ENCODE results near the gene CYP39A1.
"Not testable (repeated sequence)": the region's sequence is repeated elsewhere in the genome, so short reads cannot be mapped to it uniquely, and the experiment has no call there.

Gene CYP39A1

DNA sequence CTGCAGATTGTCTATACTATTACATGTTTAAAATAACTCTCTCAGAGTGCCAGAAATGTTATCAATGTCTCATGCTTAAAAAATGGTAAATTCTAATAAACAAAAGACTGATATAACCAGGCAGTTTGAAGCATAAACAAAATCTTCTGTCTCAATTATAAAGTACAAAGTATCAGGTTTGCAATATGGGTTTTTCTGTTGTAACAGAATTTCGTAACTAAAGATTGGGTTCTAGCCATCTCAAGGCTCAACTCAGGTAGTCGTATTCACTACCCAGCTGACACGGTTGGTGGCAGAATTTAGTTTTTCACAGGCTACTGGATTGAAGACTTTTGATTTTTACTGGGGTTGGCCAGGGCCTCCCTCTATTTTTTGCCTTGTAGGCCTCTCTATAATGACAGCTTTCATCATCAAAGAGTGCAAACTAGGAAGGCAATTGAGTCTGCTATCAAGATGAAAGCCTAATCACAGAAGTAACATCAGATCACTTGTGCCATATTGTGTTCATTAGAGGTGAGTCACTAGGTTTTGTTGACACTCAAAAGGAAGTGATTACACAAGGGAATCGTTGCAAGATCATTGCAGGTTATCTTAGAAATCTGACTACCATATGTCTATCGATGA is 3.6 kb downstream of the CYP39A1 start:
- in situ Hi-C loops (cut with HindIII; ENCODE audit: low sequenced_read_pairs) = no loop called here

DNA sequence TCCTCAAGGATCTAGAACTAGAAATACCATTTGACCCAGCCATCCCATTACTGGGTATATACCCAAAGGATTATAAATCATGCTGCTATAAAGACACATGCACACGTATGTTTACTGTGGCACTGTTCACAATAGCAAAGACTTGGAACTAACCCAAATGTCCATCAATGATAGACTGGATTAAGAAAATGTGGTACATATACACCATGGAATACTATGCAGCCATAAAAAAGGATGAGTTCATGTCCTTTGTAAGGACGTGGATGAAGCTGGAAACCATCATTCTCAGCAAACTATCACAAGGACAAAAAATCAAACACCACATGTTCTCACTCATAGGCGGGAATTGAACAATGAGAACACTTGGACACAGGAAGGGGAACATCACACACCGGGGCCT is 4.5 kb downstream of the CYP39A1 start:
- in situ Hi-C loops (cut with HindIII; ENCODE audit: low sequenced_read_pairs) = not testable (repeated sequence)

DNA sequence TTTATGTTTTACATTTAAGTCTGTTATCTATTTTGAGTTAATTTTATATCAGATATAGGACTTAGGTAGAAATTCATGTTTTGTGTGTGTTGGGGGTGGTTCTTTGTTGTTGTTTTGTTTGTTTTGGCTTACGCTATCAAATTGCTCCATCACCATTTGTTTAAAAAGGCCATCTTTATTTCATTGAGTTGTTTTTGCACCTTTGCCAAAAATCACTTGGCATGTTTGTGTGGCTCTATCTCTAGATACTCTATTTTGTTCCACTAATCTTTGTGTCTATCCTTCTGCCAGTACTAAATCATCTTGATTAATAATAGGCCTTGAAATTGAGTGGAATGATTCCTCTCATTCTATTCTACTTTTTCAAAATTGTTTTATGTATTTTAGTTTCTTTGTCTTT is 7.4 kb downstream of the CYP39A1 start:
- in situ Hi-C loops (cut with HindIII; ENCODE audit: low sequenced_read_pairs) = no loop called here

DNA sequence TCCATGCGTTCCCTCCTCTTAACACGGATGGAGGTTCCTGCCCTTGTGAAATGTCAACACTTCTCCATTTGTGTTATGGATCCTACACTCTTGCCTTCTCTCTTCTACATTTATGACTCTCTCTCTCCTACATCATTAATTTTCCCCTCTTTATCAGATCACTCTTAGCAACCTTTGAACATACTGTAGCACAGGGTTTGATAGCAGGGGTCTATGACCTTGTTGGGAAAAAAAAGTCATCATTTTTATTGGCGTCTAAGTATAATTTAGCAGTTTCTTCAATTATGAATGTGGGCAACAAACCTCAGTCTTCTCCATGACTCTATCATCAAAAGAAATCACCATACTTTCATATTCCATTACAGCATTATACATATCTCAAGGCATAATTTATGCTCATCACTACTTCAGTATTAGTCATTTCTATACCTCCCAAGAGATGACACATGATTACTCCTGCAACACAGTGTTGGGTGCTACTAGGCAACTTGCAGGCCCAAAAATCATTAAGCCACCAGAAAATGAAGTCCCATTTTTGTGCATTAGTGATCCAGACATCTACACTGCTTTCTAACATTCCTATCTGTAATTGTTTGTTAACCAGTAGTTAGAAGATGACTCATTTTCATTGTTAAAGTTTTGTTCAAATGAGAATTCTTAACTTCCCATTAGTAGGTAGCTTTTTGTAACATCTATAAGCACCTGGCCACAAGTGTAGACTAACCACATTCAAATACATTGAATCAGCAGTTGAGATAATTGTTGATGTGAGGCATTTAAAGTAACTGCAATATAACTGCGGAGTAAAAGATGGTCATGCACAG is 9.5 kb downstream of the CYP39A1 start:
- in situ Hi-C loops (cut with HindIII; ENCODE audit: low sequenced_read_pairs) = no loop called here

DNA sequence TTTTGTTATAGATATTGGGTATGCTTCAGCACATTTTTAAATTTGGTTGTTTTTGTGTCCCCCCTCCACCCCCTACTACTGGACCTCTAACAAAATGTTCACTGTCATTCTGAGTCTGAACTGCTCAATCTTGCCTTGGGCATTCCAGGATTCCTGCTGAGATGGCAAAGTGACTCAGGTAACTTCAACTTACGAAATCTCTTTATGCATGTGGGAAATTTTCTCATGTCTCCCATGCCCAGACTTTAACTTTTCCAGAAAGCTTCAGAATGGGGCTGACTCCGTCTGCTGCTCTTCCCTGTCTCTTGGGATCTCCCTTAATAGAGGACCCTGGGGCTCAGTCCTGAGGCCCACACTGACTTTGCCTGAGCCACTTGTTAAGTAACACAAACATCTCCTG is 14.0 kb downstream of the CYP39A1 start:
- in situ Hi-C loops (cut with HindIII; ENCODE audit: low sequenced_read_pairs) = no loop called here

DNA sequence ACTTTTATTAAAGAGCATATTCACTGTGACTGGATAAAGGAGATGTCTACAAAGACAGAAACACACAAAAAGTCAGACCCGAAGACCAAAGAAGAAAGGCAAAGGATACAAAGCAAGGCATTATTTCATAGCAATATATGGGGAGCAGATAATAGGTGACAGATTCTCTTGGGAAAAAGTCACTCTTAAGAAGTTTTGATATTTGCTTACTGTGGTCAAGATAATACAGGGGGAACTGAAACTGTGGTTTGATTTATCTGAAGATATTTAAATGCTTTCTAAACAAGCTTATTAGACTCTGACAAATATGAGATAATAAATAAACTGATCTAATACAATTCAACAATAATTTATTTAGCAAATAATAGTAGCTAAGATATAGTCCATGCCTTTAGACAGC is 14.7 kb downstream of the CYP39A1 start:
- in situ Hi-C loops (cut with HindIII; ENCODE audit: low sequenced_read_pairs) = no loop called here

DNA sequence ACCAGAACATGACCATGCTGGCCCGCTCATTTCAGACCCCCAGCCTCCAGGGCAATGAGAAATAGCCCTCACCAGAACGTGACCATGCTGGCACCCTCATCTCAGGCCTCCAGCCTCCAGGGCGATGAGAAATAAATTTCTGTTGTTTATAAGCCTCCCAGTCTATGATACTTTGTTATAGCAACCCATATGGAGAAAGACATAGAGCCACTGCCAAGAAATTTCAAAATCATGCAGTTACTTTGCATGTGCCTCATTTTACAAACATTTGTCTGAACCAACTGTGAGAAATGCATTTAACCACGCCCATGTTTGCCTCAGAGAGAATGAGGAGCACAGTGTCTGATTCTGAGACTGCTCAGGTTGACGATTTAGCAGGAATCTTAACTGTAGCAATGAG is 15.5 kb downstream of the CYP39A1 start:
- in situ Hi-C loops (cut with HindIII; ENCODE audit: low sequenced_read_pairs) = no loop called here

DNA sequence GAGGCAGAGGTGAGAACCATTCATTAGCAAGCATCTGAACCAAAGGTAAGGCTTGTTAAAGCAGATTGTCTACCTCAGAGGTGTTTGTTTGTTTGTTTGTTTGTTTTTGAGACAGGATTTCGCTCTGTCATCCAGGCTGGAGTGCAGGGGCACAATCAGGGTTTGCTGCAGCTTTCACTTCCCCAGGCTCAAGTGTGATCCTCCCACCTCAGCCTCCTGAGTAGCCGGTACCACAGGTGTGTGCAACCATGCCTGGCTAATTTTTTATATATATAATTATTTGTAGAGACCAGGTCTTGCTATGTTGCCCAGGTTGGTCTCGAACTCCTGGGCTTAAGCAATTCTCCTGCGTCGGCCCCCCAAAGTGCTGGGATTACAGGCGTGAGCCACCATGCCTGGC is 17.2 kb downstream of the CYP39A1 start:
- in situ Hi-C loops (cut with HindIII; ENCODE audit: low sequenced_read_pairs) = no loop called here

DNA sequence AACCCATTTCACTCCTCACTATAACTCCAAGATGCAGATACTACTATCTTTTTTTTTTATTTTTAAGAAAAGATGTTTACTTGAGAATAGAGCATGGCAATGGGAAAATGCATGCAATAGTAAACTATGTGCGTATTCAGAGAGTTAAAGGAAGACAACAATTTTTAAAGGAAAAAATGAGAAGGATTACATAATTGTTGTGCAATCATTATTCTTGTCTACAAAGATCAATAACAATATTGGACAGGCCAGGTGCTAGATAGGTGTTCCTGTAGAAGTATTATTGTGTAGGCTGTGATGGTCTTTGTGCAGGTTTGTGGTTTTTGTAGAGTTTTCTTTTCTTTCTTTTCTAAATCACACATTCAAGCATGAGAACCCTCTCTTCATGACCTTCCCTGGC is 20.6 kb downstream of the CYP39A1 start:
- in situ Hi-C loops (cut with HindIII; ENCODE audit: low sequenced_read_pairs) = no loop called here

DNA sequence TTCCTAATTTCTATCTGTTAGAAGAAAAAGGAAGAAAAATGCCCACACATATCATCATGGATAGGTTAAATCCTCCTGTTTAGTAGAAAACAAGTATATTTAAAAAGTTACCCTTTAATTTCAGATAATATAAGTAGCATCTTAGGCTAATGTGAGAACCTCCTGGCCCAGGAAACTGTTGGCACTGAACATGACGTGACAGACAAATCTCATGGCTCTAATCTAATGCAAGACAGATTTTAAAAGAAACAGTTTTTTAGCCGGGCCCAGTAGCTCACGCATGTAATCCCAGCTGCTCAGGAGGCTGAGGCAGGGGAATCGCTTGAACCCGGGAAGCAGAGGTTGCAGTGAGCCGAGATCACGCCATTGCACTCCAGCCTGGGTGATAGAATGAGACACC is 22.9 kb downstream of the CYP39A1 start:
- in situ Hi-C loops (cut with HindIII; ENCODE audit: low sequenced_read_pairs) = no loop called here

DNA sequence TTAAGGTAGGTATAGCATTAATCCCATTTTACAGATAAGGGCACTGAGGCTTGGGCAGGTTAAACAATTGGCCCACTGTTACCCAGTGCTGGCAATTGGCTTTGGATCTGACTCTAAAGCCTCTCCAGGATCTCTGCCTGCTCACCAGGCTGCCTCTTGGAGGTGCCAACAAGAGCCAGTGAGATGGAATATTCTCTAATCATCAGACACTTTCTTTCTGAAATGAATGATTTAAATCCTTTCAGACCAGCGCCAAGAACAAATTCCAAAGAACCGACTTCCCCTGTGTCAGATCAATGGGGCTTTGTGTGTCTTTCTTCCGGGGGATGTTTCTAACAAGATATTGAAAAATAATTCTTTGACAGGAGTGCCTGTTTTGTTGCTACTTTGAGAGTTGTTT is 23.6 kb downstream of the CYP39A1 start:
- in situ Hi-C loops (cut with HindIII; ENCODE audit: low sequenced_read_pairs) = no loop called here

DNA sequence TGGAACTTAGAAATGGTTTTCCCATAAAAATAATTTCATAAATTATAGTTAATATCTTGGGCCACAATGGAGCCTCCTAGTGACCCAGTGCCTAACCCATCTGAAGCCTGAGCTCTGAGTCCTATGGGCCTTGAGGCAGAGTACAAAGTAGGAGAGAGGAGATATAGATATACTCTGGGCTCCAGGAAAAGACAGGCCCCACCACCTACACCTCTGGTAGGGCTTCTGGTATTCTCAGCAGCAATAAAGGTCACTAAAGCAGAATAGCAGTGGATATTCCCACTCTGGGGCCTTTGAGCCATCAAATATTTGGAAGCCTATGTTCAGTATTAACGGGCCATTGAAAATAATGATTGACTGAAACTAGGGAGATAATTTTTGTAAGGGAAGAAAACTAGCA is 24.1 kb downstream of the CYP39A1 start:
- in situ Hi-C loops (cut with HindIII; ENCODE audit: low sequenced_read_pairs) = no loop called here

DNA sequence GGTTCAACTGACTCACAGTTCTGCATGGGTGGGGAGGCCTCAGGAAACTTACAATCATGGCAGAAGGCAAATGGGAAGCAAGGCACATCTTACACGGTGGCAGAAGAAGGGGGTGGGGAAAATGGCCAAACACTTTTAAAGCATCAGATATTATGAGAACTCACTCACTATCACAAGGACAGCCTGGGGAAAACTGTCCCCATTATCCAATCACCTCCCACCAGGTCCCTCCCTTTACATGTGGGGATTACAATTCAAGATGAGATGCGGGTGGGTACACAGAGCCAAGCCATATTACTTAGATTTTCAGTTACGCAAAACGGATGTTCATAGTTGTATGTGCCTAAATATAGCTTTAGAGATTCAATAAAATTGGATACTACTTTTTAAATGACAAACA is 25.6 kb downstream of the CYP39A1 start:
- in situ Hi-C loops (cut with HindIII; ENCODE audit: low sequenced_read_pairs) = no loop called here

DNA sequence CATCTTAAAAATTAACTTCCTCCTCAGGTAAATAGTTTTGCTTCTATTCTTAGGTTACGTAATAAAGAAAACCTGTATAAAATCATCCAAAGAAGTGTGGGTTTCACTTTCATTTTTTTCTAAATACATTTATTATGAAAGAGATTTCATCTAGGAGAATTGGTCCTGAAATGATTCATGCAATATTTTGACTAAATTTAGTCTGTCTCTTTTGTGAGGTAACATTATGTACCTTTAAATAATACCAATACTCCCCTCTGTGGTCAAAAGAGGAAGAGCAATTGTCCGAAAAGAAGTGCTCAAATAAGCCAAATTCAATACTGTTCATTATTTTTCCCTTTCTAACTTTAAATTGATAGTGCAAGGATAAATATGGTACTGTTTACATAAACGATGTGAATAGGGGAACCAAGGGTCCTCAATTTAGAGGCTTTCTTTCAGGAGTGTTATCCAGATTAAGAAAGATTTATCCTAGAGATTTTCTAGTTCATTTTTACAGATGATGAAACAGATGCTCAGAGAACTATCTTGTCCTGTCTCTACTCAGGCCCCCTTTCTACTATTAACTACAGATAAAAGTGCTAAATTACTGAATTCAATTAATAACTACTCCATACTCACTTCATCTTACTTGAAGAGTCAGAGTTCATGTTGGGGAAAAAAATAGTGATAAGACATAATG is 26.2 kb downstream of the CYP39A1 start:
- in situ Hi-C loops (cut with HindIII; ENCODE audit: low sequenced_read_pairs) = no loop called here

DNA sequence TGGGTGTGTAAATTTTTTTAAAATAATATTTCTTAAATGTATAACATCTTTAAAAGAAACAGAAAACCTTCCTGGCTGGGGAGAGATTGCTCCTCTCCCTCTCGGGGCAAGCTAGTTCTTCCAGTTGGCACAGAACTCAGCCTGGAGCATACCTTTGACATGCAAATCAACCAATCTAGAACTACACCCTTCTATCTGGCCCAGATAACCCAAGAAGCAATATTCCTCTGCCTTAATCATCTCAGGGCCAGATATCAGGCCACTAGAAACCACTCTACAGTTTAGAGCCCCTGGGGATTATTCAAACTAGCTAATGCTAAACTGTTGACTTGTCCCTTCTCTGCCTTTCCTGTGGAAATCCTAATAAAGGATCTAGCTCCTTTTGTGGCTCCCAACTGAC is 33.9 kb downstream of the CYP39A1 start:
- in situ Hi-C loops (cut with HindIII; ENCODE audit: low sequenced_read_pairs) = no loop called here

DNA sequence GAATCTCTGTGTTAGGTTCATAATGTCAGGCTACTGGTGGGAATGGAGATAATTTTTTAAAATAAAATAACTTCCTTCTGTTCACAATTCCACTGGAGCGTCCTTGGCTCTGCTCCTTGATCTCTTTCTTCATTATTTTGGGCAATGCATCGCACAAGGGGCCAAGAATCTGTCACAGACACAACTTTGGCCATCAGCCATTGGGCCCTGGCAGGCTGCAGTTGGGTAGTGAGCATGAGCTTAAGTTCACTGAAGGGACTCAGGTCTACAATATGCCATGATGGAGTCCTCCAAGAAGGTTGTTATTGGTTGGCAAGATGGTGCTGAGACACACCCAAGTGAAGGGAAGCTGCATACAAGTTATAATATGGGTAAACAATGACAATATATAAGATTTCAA is 40.0 kb downstream of the CYP39A1 start:
- in situ Hi-C loops (cut with HindIII; ENCODE audit: low sequenced_read_pairs) = no loop called here

DNA sequence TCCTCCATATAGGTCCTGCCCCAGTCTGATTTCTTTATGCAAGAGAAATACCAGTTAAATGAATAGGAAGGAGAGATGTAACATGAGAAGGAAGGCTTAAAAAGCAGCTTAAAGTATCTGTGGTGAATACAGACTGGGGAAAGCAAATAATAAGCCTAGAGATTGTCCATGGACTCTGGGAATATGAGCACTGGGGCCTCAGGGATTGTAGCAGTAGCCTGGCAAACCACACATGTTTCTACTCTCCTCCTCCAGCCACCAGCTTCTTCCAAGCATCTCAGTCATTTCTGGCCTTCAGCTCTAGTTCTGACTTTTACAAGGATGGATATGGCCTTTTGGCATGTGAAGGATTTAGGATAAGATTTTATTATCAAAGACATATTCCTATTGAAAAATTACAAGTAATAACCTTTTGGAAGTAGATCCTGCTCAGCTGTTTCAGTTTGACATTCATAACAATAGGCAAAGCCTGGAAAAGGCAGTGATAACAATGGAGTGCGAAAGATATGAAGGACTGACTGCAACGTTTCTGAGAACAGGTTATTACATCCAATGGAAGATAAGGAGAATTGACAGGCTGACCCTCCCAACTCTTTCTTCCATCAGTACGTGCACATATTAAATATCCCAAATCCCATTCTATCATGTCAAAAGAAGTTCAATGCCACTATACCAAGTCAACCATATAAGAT is 41.6 kb downstream of the CYP39A1 start:
- in situ Hi-C loops (cut with HindIII; ENCODE audit: low sequenced_read_pairs) = no loop called here

DNA sequence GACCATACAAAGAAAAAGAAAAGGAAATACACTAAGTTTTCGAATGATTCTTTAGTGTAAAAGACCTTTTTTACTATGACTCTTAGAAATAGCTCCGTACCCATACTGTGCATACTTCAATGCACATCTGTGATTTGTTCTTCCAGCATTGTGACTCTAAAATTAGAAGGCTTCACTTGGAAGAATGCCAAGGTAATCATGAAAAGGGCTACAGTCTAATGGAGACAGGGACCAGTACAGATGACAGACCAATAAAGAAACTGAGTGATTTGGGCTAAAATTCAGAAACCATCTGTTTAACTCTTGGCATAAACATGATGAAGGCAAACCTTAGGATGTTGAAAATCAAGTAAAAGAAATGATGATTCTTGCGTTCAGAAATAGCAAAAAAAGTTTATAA is 46.3 kb downstream of the CYP39A1 start:
- in situ Hi-C loops (cut with HindIII; ENCODE audit: low sequenced_read_pairs) = no loop called here

DNA sequence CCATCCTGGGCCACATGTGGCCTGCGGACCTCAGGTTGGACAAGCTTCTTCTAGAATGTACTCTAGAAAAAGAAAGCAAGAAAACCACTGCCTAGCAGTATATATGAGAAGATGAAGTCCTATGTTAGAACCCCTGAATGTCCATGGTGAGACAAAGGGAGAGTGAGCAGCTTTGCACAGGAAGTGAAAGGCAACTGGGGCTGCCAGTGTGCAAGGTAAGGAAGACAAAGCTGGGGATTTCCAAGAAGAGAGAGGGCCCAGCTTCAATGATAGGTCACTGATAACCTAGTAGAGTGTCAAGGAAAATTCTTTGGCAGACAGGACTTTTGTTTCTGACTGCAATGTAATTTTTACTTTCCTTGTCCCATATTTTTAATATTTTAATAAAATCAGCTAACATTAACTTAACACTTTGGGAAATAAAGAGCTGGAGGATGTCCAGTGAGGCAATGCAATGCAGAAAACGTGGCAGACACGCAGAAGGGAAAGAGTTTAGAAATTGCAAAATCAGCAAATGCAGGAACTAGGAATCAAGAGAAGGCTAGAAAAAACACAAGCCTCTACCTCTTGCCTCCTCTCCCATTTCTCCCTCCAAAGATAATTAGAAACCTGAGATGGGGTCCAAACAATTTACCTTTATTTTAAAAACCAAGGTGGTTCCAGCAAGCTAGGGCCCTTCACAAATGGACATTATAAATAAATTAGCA is 47.4 kb downstream of the CYP39A1 start:
- in situ Hi-C loops (cut with HindIII; ENCODE audit: low sequenced_read_pairs) = no loop called here

DNA sequence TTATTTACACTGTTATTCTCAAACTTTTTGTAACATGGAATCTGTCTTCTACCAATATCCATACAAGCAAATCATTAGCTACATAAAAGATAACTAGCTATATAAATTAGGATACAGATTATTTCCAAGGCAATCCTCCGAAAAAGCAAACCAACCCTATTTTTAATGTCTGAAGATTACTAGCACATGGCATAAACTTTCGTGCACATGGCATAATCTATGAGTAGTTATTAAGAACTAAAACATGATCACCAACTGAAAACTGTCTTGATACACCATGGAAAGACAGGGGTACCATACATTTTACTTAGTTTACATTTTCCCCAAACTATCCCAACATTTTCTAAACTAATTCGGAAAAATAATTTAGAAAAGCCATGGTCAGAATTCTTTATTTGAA is 54.4 kb downstream of the CYP39A1 start:
- in situ Hi-C loops (cut with HindIII; ENCODE audit: low sequenced_read_pairs) = no loop called here

DNA sequence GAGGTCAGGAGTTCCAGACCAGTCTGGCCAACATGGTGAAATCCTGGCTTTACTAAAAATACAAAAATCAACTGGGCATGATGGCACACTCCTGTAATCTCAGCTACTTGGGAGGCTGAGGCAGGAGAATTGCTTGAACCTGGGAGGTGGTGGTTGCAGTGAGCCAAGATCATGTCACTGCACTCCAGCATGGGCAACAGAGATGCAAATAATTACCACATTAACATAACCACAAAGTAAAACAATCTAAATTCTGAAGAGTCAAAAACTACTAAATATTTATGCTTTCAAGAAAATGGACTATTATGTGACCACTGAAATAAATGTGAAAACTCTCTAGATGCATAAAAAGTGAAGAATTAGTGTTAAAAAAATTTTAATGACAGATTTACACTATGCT is 59.9 kb downstream of the CYP39A1 start:
- in situ Hi-C loops (cut with HindIII; ENCODE audit: low sequenced_read_pairs) = no loop called here

Measured in DLD1 (cell line).